GM21717 (cell line): Measurements from ENCODE around the gene LTBP4.
"Not testable (repeated sequence)": the region's sequence is repeated elsewhere in the genome, so short reads cannot be mapped to it uniquely, and the experiment has no call there.

Experiments used
- ATAC-seq: cut with Tn5 transposase; IDR thresholded peaks from one replicate; pipeline ENCODE4 v1.9.1; 2021; ENCODE audit warnings: mild to moderate bottlenecking, moderate library complexity; ENCODE audit not compliant: unreplicated experiment

Gene LTBP4

DNA sequence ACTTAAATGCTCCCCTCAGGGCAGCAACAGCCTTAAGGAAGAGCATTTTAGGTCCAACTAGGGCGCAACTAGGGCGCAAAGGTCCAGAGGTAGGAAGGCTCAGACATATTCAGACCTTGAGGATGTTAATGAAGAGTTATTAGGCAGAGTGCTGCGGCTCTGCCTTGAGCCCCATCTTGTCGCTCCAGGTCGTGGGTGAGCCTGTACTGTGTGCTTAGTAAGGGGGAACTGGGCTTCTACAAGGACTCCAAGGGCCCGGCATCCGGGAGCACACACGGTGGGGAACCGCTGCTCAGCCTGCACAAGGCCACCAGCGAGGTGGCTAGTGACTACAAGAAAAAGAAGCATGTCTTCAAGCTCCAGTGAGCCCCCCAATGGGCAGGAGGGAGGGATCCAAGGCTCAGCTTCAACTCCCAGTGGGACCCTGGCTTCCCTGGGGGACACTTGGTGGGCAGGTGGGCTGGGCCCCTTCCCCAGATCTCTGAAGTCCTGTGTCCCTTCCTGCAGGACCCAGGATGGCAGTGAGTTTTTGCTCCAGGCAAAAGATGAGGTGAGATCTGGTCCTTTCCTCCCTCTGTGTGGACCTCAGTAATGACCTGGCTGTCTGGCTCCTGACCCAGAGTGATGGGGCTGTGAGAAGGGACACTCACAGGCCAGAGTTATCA, 29.2 kb upstream of the LTBP4 start:
- no peak for ATAC-seq

GRCh38 chr19:40575326-40575725, 25.8 kb upstream of the LTBP4 start:
- ATAC-seq: no peak

DNA sequence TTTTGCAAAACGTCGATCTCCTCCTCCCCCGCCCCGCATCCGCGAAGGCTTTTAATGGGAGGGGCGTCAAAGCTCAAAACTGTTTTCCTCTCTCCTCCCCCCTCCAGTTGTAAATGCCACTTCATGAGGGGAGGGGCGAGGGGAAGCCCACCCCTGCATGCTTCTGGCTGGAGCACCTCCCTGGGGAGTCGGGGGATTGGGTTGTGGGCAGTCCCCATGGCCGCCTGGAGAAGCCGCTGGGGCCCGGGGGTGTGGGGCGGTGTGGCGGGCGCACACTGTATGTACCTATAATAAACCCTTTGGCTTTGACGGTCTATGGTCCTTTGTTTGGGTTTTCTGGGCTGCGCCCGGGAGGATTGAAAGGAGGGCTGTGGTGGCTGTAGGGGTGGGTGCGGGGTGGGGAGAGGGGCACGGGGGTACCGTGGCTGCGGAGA, 25.0 kb upstream of the LTBP4 start:
- ATAC-seq: peak; percentile 12

GRCh38 chr19:40576585-40577451, 24.4 kb upstream of the LTBP4 start, which contains the start of gene SHKBP1:
TSS of gene SHKBP1 (plus strand) at chr19:40576873. CDS start at chr19:40576900, 27 bp downstream.
- ATAC-seq: peak; percentile 88

GRCh38 chr19:40578442-40578908, 22.7 kb upstream of the LTBP4 start:
- no peak for ATAC-seq

- no peak for ATAC-seq
Measured at GRCh38 chr19:40580619-40581018, 20.6 kb upstream of the LTBP4 start.

GRCh38 chr19:40581531-40581930, 19.6 kb upstream of the LTBP4 start:
- ATAC-seq: no peak

DNA sequence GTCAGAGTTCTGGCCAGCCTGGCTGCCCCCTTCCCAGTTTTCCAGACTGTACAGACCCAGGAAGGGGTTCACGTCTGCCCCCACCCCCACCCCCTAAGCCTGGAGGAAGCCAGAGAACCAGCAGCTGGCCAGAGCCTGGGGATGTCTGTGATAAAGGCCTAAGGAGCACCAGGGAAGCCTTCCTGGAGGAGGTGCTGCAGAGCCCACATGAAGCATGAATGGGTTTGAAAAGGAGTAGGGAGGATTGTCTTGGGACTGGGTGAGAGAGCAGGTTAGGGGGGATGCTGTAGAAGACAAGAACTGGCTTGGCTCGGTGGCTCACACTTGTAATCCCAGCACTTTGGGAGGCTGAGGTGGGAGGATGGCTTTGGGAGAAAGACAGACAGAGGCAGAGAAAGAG, 18.7 kb upstream of the LTBP4 start:
- no peak for ATAC-seq

- no peak for ATAC-seq
Measured at GRCh38 chr19:40583283-40583682, 17.9 kb upstream of the LTBP4 start.

- ATAC-seq: no peak
Measured at GRCh38 chr19:40584007-40584406, 17.2 kb upstream of the LTBP4 start.

- ATAC-seq: no peak
Measured at GRCh38 chr19:40585241-40585981, 15.8 kb upstream of the LTBP4 start.

GRCh38 chr19:40585982-40586422, 15.2 kb upstream of the LTBP4 start:
- no peak for ATAC-seq

- no peak for ATAC-seq
Measured at GRCh38 chr19:40586611-40587010, 14.6 kb upstream of the LTBP4 start.

DNA sequence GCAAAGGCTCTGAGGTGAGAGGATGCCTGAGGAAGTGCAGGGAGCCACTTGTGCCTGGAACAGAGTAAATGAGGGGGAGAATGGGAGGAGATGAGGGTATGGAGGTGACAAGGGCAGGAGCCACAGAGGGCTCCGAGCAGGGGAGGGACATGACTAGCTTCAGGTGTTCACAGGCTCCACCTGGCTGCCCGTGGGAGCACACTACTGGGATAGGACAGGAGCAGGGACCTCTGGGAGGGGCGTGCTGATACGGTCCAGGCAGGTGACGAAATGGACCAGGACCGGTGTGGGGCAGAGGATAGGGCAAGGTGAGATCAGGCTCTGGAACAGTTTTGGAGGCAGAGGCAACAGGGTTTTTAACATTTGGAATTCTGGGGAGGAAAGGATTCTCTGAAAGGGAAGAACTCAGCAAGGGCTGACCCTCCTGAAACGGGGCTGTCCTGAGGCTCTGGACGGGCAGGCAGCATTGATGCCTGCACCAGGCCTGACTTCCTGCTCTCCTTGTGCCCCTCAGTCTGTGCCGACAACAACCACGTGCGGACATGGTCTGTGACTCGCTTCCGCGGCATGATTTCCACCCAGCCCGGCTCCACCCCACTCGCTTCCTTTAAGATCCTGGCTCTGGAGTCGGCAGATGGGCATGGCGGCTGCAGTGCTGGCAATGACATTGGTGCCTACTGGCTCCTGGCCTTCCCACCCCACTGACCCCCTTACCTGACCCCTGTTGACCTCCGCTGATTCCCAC, 12.9 kb upstream of the LTBP4 start:
- ATAC-seq: no peak

DNA sequence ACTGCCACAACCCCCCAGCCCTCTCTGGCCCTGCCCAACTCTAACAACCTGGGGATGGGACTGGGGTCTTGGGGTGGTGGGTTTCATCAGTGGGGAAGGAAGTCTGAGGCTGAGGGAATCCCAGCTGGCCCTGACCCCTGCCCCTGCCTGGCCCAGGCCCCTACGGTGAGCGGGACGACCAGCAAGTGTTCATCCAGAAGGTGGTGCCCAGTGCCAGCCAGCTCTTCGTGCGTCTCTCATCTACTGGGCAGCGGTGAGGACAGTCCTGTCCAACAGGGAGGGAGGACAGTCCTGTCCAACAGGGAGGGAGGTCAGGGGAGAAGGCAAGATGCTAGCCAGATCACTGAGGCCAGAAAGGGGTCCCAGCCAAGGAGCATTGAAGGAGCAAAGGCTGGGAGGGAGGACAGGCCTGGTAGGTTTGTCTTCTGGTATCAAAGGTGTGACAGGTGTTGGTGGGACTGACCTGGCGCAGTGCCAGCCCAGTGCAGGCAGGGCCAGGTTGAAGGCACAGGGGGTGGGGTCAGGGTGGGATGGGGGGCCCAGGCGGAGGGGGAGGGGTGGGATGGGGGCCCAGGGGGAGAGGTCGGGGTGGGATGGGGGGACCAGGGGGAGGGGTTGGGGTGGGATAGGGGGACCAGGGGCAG, 12.1 kb upstream of the LTBP4 start:
- ATAC-seq: no peak

GRCh38 chr19:40589591-40590429, 11.4 kb upstream of the LTBP4 start:
- no peak for ATAC-seq

DNA sequence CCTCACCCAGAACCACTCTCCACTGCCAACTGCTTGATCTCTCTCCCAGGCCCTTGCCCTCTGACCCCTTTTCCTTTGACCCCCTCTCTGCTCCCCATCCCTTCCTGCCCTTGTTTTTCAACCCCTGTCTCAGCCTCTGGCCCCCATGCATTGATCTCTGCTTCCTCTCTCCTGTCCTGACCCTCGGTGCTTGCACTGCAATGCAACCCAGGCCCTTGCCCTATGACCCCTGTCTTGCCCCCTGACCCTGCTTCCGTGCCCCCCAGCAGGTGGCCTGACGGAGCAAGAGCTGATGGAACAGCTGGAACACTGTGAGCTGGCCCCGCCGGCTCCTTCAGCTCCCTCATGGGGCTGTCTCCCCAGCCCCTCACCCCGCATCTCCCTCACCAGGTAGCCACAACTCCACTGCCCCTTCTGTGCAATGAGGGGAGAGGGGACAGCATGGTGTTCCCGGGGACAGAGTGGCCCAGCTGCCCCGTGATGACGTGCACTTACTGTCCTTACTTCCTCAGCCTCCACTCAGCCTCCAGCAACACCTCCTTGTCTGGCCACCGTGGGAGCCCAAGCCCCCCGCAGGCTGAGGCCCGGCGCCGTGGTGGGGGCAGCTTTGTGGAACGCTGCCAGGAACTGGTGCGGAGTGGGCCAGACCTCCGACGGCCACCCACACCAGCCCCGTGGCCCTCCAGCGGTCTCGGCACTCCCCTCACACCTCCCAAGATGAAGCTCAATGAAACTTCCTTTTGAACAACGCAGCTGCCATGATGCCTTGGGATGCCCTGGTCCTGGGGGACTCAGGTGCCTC, 10.5 kb upstream of the LTBP4 start:
- ATAC-seq: no peak

DNA sequence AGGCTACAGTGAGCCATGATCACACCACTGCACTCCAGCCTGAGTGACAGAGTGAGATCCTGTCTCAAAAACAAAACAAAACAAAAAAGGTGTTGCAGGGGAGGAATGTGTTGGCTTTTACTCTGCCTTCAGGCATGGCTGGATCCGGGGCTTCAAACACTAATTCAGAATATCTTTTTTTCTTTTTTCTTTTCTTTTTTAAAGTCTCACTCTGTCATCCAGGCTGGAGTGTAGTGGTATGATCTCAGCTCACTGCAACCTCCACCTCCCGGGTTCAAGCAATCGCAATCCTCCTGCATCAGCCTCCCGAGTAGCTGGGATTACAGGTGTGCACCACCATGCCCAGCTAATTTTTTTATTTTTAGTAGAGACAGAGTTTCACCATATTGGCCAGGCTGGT, 9.4 kb upstream of the LTBP4 start:
- not testable (repeated sequence) for ATAC-seq
